Endothelial cell of umbilical vein (primary cell): ENCODE results near the gene ANKRD62. TPM values are rescaled to one million over a fixed set of nuclear protein-coding genes. Genes with fewer than 3 reads are reported as not detected.

ENCODE experiments used
- BruUV-seq: library from RNA; stranded (reverse); fragments of 400-500 nt; replicated peaks from 2 replicates; lab custom pipeline; 2021; lab: Mats Ljungman, UMichigan
- CTCF ChIA-PET: fragments of 300-600, 350-600 bp; sonication (Branson Sonifier 250); formaldehyde crosslinking; loops from one replicate; lab custom pipeline; 2021; ENCODE audit warnings: antibody characterized with exemption, inconsistent platforms; lab: Charles Lee
- POLR2A ChIA-PET: fragments of 300-600, 350-600 bp; sonication (Branson Sonifier 250); formaldehyde crosslinking; loops from one replicate; lab custom pipeline; 2021; ENCODE audit warnings: antibody characterized with exemption, inconsistent platforms; lab: Charles Lee
- DNase-seq: peaks from one replicate; pipeline ENCODE4 v3.0.0-alpha.2; 2011; ENCODE audit warnings: low read depth, low spot score
- FAIRE-seq: peaks from 2 replicates; lab custom pipeline; 2011; peaks lifted over from hg19 to GRCh38; lab: Jason Lieb, UNC
- H2AFZ ChIP-seq: 2 replicates; pipeline ENCODE4 v1.6.0; 2012; ENCODE audit warnings: low read depth, low read length, control low read depth, inconsistent platforms
- H3K27ac ChIP-seq: 2 replicates; pipeline ENCODE4 v1.5.1; 2011; ENCODE audit warnings: low read depth, mild to moderate bottlenecking, control low read depth, low read length, moderate library complexity; ENCODE audit not compliant: insufficient read depth
- H3K27me3 ChIP-seq, 2 experiments: 2 replicates each; pipeline versions ENCODE4 v1.6.0 to v1.6.1; 2011; ENCODE audit warnings: low read length in 2 of 2, mixed read lengths in 1 of 2; ENCODE audit not compliant: control insufficient read depth in 2 of 2, insufficient read depth in 2 of 2
- H3K36me3 ChIP-seq, 2 experiments: 2 replicates in 1 of 2; 3 replicates in 1 of 2; pipeline ENCODE4 v1.5.1; 2011; ENCODE audit warnings: low read length in 2 of 2, mild to moderate bottlenecking in 1 of 2, moderate library complexity in 1 of 2; ENCODE audit not compliant: control insufficient read depth in 2 of 2, insufficient read depth in 2 of 2; ENCODE audit errors: extremely low read depth in 1 of 2
- H3K4me1 ChIP-seq: 3 replicates; pipeline ENCODE4 v1.5.1; 2011; ENCODE audit warnings: mild to moderate bottlenecking, low read length; ENCODE audit not compliant: control insufficient read depth, insufficient read depth; ENCODE audit errors: extremely low read depth
- H3K4me2 ChIP-seq: 2 replicates; pipeline ENCODE4 v1.6.1; 2011; ENCODE audit warnings: low read length, control low read depth, mixed read lengths; ENCODE audit not compliant: insufficient read depth
- H3K4me3 ChIP-seq, 3 experiments: fragments of 200-600 bp in 1 of 3; sonication (generic), shearing (Covaris generic) in 1 of 3; replicated peaks in 1 of 3; 2 replicates each; pipeline ENCODE4 v1.5.1; 2011 to 2016; ENCODE audit warnings: control low read depth in 3 of 3, low read length in 3 of 3, mild to moderate bottlenecking in 2 of 3, inconsistent platforms in 1 of 3, low read depth in 1 of 3, moderate library complexity in 1 of 3; ENCODE audit not compliant: insufficient read depth in 1 of 3
- H3K79me2 ChIP-seq: 2 replicates; pipeline ENCODE4 v1.6.0; 2012; ENCODE audit warnings: low read length, inconsistent platforms; ENCODE audit not compliant: control insufficient read depth, insufficient read depth
- H3K9ac ChIP-seq: replicated peaks from 2 replicates; pipeline ENCODE3; 2011; ENCODE audit warnings: low read length, control low read depth; ENCODE audit not compliant: insufficient read depth; ENCODE audit errors: extremely low read depth
- H3K9me1 ChIP-seq: replicated peaks from 3 replicates; pipeline ENCODE4 v1.6.0; 2011; ENCODE audit warnings: mild to moderate bottlenecking, low read length; ENCODE audit not compliant: control insufficient read depth, insufficient read depth; ENCODE audit errors: extremely low read depth
- H3K9me3 ChIP-seq: replicated peaks from 2 replicates; pipeline ENCODE4 v1.5.1; 2012; ENCODE audit warnings: low read length, inconsistent platforms; ENCODE audit not compliant: control insufficient read depth, insufficient read depth
- H4K20me1 ChIP-seq: replicated peaks from 2 replicates; pipeline ENCODE3; 2011; ENCODE audit warnings: mild to moderate bottlenecking, low read length; ENCODE audit not compliant: control insufficient read depth, insufficient read depth; ENCODE audit errors: extremely low read depth
- CTCF ChIP-seq, 2 donors: IDR thresholded peaks; 1 replicate in 1 of 2; 2 replicates in 1 of 2; pipeline ENCODE4 v1.5.1; 2011; ENCODE audit warnings: low read length in 2 of 2, mild to moderate bottlenecking in 2 of 2, moderate library complexity in 2 of 2, control low read depth in 1 of 2, inconsistent platforms in 1 of 2, low read depth in 1 of 2; ENCODE audit not compliant: insufficient read depth in 1 of 2; ENCODE audit errors: extremely low read depth in 1 of 2
- EZH2 ChIP-seq: IDR thresholded peaks from 2 replicates; pipeline ENCODE4 v1.6.1; 2012; ENCODE audit warnings: borderline replicate concordance, low read depth, mild to moderate bottlenecking, moderate library complexity, low read length, inconsistent platforms; ENCODE audit not compliant: severe bottlenecking
- FOS ChIP-seq: IDR thresholded peaks from 2 replicates; pipeline ENCODE4 v1.6.1; 2011; ENCODE audit warnings: mild to moderate bottlenecking, low read length, moderate library complexity, borderline replicate concordance; ENCODE audit not compliant: insufficient read depth
- GATA2 ChIP-seq: IDR thresholded peaks from 2 replicates; pipeline ENCODE4 v1.7.0; 2011; ENCODE audit warnings: low read depth, mild to moderate bottlenecking, moderate library complexity, mixed read lengths, low read length; ENCODE audit not compliant: insufficient read length, insufficient read depth
- JUN ChIP-seq: IDR thresholded peaks from 2 replicates; pipeline ENCODE4 v1.6.1; 2011; ENCODE audit warnings: borderline replicate concordance, low read depth; ENCODE audit not compliant: insufficient read length, insufficient read depth
- MYC ChIP-seq: IDR thresholded peaks from one replicate; pipeline ENCODE4 v1.6.1; 2011; ENCODE audit warnings: mild to moderate bottlenecking, low read depth, low read length
- POLR2A ChIP-seq: IDR thresholded peaks from 2 replicates; pipeline ENCODE4 v1.6.1; 2012; ENCODE audit warnings: low read depth, mild to moderate bottlenecking, control low read depth, low read length
- POLR2AphosphoS5 ChIP-seq: IDR thresholded peaks from 2 replicates; pipeline ENCODE4 v1.6.1; 2012; ENCODE audit warnings: low read depth, mild to moderate bottlenecking, control low read depth, low read length, moderate library complexity; ENCODE audit not compliant: insufficient read depth
- dilution Hi-C: fragments of 300-500 bp; cut with MboI; formaldehyde crosslinking; loops from one replicate; pipeline ENCODE4 v1.15.0; 2019; ENCODE audit warnings: low sequenced_read_pairs; ENCODE audit not compliant: extremely low pct_ligation_motif_present
- intact Hi-C: fragments of 100-400 bp; cut with micrococcal nuclease; formaldehyde crosslinking; loops from one replicate; pipeline ENCODE4 v1.10.0; 2022
- polyA plus RNA-seq, 4 experiments: library from polyadenylated mRNA; depleted of rRNA in 3 of 4; stranded (reverse) in 3 of 4; unstranded in 1 of 4; fragments of >200 nt; gene quantifications; 2 replicates each; pipeline versions ENCODE4 v1.2.1 to v1.2.3, GENCODE V29; 2011 to 2012; ENCODE audit warnings: missing spikeins in 1 of 4
- total RNA-seq: library from RNA; stranded (reverse); gene quantifications from 2 replicates; pipeline ENCODE4 v1.2.3, GENCODE V29; 2021
- TF ChIP-seq, protein P1 (sequence below): IDR thresholded peaks from 2 replicates; pipeline ENCODE4 v1.6.1; 2011; ENCODE audit not compliant: insufficient read depth, insufficient read length

Gene ANKRD62
- total and polyA plus RNA-seq, 2 donors (not counting 3 experiments of a cell fraction or from before 2014, with no cell fraction given): not detected

GRCh38 chr18:12085786-12086185, 7.9 kb upstream of the ANKRD62 start:
- BruUV-seq: no TSS peak
- no peaks in the 10 kb centered on the region for H3K4me1 ChIP-seq
- TF ChIP-seq EZH2: no peak
- no peak for TF ChIP-seq CTCF (IDR thresholded peaks at IDR 0.05; ENCODE audit: extremely low read depth in 1 of 2, insufficient read depth in 1 of 2, low read depth in 1 of 2, low read length in 2 of 2)
- no peak for TF ChIP-seq MYC
- TF ChIP-seq, protein P1, sequence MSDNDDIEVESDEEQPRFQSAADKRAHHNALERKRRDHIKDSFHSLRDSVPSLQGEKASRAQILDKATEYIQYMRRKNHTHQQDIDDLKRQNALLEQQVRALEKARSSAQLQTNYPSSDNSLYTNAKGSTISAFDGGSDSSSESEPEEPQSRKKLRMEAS: no peak
- TF ChIP-seq POLR2A: no peak
- no peak for TF ChIP-seq POLR2AphosphoS5
- TF ChIP-seq JUN: no peak
- TF ChIP-seq GATA2: no peak
- TF ChIP-seq FOS: no peak
- H3K27me3 ChIP-seq: no peaks in the 10 kb centered on the region
- no peak overlapping the region for H3K9ac ChIP-seq
- H3K36me3 ChIP-seq: no peaks in the 10 kb centered on the region
- no peak overlapping the region for H3K27ac ChIP-seq
- FAIRE-seq (no peak), DNase-seq (no peak)
- dilution Hi-C loops: no loop called here
- no peak overlapping the region for H2AFZ ChIP-seq
- no peaks in the 10 kb centered on the region for H3K9me3 ChIP-seq
- no peaks in the 10 kb centered on the region for H3K79me2 ChIP-seq
- POLR2A ChIA-PET: no interaction called here
- H4K20me1 ChIP-seq: no peaks in the 10 kb centered on the region
- CTCF ChIA-PET: no interaction called here
- intact Hi-C loops: no loop called here
- no peak overlapping the region for H3K4me2 ChIP-seq
- H3K9me1 ChIP-seq: no peaks in the 10 kb centered on the region
- no peak overlapping the region for H3K4me3 ChIP-seq
